HG03196 (cell line): Measurements from ENCODE around the gene ATP1B2.

ENCODE experiments used
- ATAC-seq: cut with Tn5 transposase; IDR thresholded peaks from one replicate; pipeline ENCODE4 v1.9.1; 2021; ENCODE audit not compliant: unreplicated experiment

ATP1B2 gene

DNA sequence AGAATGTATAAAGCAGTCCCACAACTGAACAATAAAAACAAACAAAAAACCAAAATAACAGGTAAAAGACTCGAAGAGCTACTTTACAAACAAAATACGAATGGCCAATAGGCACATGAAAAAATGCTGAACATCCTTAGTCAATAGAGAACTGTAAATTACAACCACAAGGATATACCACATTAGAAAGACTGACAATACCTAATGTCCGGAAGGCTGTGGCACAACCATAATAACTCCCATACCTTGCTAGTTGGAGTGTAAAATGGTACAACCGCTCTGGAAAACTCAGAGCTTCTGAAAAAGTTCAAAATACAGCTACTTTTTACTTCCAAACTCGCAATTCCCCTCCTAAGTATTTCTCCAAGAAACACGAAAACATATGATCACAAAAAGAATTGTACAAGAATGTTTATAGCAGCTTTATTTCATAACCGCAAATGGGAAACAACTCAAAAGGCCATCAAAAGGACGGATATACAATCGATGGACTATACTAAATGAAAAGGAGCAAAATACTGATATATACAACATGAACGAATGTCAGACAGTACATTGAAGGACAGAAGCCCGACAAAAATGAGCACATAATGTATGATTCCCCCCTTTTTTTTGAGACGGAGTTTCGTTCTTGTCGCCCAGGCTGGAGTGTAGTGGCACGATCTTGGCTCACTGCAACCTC lies 34.3 kb downstream of the ATP1B2 start:
- ATAC-seq = no peak

DNA sequence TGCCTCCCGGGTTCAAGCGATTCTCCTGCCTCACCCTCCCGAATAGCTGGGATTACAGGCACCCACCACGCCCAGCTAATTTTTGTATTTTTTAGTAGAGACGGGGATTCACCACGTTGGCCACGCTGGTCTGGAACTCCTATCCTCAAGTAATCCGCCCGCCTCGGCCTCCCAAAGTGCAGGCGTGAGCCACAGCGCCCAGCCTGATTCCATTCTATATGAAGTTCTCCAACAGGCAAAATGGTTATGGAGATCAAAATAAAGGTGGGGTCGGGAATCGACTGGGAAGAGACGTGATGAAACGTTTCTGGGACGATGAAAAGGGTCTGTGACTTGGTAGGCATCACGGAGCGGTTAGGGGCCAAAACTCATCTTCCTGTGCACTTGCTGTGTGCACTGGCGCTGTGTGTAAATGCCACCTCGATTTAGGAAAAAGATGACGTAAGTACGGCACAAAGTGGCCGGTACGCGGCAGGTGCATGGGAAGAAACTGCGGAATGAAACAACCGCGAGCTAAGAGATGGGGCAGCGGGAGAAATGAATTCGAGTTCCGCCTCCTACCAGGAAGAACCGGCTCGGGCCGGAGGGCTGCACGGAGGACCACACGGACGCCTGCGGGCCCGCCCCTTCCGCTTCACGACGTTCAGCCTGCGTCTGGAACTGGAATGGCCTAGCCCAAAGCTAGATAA lies 35.0 kb downstream of the ATP1B2 start:
- ATAC-seq = peak; percentile 59

DNA sequence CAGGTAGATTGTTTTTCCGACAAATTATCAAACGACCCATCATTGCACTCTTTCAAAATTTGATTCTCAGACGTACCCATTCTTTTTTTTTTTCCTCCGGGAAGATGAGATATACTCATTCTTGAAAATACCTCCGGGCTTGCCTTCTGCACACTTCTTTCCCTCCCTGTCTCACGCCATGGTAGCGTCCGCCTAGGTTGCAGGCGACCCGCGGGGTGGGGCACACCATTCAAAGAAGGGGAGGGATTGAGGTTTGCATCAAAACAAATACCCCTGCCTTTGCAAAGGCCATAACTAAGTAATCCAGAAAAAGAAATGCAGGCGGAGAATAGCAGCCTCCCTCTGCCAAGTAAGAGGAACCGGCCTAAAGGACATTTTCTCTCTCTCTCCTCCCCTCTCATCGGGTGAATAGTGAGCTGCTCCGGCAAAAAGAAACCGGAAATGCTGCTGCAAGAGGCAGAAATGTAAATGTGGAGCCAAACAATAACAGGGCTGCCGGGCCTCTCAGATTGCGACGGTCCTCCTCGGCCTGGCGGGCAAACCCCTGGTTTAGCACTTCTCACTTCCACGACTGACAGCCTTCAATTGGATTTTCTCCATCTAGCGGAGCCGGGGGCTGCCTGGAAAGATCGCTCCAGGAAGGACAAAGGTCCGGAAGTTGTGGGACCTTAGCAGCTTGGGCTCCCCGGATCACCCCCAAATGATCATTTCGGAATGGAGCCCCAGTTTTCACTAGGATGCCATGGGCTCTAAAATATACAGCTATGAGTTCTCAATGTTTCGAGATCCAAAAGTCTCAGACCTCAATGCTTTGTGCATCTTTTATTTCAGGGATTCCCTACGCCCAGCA lies 35.7 kb downstream of the ATP1B2 start:
- ATAC-seq = peak; percentile 42

DNA sequence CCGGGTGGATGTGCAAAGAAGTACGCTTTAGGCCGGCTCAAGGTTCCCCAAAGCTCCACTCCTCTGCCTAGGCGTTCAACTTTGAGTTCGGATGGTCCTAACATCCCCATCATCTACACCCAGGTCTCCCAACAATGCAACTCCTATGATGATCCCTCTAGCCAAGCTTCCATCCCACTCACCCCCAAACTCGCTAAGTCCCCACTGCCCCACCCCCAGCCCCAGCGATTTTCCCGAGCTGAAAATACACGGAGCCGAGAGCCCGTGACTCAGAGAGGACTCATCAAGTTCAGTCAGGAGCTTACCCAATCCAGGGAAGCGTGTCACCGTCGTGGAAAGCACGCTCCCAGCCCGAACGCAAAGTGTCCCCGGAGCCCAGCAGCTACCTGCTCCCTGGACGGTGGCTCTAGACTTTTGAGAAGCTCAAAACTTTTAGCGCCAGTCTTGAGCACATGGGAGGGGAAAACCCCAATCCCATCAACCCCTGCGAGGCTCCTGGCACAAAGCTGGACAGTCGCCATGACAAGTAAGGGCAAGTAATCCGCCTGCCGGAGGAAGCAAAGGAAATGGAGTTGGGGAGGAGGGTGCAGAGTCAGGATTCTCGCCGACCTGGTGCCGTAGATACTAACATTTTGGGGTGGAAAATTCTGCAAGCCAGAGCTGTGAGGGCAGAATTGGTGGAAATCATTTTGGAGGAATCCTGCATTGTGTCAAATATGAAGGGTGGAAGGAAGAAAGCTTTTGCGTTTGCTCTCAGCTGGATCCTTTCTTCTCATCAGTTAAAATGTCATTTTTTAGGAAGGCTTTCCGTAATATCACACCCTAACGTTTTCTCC lies 36.6 kb downstream of the ATP1B2 start, which contains the start of gene TP53:
TP53 (minus strand) TSS at position 419 of the 836 bp plus-strand sequence. CDS start 10,896 bp downstream, outside the sequence.
- peak; percentile 37 for ATAC-seq

DNA sequence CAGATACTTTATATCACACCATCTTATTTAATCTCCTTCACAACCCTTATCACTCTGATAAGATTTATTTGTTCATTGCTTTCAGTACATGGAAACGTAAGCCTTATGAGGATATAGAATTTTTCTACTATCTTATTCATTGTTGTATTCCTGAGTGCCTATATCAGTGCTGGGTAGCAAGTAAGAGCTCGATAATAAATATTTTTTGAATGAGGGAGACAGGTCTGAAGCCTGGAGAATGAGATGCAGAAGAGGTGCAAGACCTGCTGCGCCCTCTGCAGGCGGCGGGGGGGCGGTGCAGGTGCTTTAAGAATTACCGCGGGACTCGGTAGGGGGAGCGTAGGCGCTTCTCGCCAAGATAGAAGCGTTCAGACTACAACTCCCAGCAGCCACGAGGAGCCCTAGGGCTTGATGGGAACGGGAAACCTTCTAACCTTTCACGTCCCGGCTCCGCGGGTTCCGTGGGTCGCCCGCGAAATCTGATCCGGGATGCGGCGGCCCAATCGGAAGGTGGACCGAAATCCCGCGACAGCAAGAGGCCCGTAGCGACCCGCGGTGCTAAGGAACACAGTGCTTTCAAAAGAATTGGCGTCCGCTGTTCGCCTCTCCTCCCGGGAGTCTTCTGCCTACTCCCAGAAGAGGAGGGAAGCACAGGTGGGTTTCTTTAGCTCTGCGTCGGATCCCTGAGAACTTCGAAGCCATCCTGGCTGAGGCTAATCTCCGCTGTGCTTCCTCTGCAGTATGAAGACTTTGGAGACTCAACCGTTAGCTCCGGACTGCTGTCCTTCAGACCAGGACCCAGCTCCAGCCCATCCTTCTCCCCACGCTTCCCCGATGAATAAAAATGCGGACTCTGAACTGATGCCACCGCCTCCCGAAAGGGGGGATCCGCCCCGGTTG lies 37.4 kb downstream of the ATP1B2 start, which contains the start of gene WRAP53:
WRAP53 (plus strand) TSS at position 570 of the 900 bp plus-strand sequence; CDS start at position 742, 172 bp downstream.
- ATAC-seq = peak; percentile 63

DNA sequence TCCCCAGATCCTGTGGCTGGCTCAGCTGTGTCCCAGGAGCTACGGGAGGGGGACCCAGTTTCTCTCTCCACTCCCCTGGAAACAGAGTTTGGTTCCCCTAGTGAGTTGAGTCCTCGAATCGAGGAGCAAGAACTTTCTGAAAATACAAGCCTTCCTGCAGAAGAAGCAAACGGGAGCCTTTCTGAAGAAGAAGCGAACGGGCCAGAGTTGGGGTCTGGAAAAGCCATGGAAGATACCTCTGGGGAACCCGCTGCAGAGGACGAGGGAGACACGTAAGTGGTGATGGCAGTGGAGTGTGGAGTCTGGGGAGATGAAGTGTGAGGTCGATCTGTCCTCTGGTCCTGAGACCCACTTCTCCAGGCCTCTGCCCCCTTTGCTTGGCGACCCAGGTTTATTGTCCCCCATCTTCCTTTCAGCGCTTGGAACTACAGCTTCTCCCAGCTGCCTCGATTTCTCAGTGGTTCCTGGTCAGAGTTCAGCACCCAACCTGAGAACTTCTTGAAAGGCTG lies 38.1 kb downstream of the ATP1B2 start:
- ATAC-seq = no peak

DNA sequence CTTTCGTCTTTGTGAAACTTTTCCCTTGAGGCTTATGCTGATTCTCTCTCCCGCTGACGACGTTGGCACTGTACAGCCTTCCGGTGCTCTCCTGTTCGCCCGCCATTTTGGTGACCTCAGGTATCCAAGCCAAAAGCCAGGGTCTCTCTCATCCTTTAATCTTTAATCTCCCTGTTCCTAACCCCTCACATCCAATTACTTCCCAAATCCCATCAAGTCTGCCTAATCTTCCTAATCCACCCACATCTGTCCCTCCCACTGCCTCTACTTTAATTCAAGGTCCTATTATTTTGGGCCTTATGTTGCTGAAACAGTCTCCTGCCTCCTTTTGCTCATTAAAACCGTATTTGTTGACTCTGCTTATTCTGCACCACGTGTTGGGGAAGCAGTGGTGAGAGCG lies 44.9 kb downstream of the ATP1B2 start:
- no peak for ATAC-seq

GRCh38 chr17:7697828-7698588 lies 47.3 kb downstream of the ATP1B2 start:
- ATAC-seq = no peak

- no peak for ATAC-seq
Observed at GRCh38 chr17:7700510-7700909, 49.8 kb downstream of the ATP1B2 start.

GRCh38 chr17:7701681-7702080 lies 51.0 kb downstream of the ATP1B2 start:
- no peak for ATAC-seq

DNA sequence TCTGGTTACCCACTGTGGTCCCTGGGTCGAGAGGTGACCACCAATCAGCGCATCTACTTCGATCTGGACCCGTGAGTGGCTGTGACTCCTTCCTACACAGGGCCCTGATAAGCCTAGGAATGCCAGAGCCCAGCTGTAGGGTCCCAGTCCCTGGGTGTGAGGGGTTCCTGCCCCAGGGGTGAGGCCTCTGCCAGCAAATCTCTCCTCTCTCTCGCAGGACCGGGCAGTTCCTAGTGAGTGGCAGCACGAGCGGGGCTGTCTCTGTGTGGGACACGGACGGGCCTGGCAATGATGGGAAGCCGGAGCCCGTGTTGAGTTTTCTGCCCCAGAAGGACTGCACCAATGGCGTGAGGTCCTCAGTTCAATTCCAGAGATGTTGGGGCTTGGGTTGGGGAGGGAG lies 52.0 kb downstream of the ATP1B2 start:
- ATAC-seq = no peak

DNA sequence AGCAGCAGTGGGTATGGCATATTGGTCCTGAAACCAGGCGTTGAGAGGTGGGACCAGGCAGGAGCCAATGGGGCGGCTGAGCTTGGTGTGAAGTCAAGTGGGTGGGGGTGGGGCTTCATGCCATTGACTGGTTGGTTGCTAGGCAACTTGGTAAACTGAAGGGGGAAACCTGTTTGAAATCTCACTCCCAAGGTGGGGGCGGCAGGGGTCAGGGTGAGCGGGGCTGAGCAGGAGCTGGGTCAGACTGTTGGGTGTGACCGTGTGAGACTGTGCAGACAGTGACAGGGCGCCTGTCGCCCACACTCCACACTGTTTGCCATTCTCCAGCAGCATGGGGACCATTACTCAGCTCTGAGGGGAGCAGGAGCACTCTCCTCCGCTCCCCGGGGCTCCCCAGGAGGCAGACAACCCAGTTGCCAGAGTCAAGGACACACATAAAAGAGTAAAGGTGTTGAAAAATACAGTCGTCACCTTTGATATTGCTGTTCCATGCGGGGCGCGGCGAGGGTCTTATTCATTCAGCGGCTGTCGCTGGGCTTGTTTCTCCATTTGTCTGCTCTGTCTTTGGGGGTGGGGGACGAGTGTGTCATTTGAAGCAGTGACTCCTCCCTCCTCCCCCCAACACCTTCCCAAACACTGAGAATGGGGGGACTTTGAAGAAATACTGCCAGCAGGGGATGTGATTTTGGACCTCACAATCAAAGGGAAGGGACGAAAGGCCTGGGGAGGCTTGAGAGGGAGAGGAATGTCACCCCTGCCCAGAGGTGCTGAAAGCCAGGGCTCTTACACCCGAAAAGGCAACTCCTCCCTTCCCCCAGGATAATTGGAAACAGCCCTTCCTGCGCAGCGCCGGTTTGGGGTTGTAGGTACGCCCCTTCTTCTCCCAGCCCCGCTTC lies 53.1 kb downstream of the ATP1B2 start:
- no peak for ATAC-seq

GRCh38 chr17:7704601-7705268 lies 54.0 kb downstream of the ATP1B2 start, which contains the start of gene EFNB3:
TSS of gene EFNB3 (plus strand) at chr17:7705202. CDS start at chr17:7705599, 397 bp downstream.
- ATAC-seq = no peak

GRCh38 chr17:7705269-7706255 lies 54.8 kb downstream of the ATP1B2 start:
- no peak for ATAC-seq

GRCh38 chr17:7706631-7707354 lies 56.1 kb downstream of the ATP1B2 start:
- ATAC-seq = no peak
